Loucy (cell line): ENCODE results near the gene PIGX.

ENCODE experiments used
- H2AFZ ChIP-seq: fragments of 200-600 bp; sonication (generic); 2 replicates; pipeline ENCODE4 v1.6.0; 2016; ENCODE audit warnings: antibody characterized with exemption, mild to moderate bottlenecking, low read length, moderate library complexity
- H3F3A ChIP-seq: fragments of 200-600 bp; 2 replicates; pipeline ENCODE4 v1.6.0; 2016; ENCODE audit warnings: antibody characterized with exemption, low read depth, mild to moderate bottlenecking
- H3K27me3 ChIP-seq: fragments of 200-600 bp; sonication (generic); 2 replicates; pipeline ENCODE4 v1.6.1; 2014; ENCODE audit warnings: low read length, mild to moderate bottlenecking; ENCODE audit not compliant: insufficient read depth, poor library complexity, severe bottlenecking
- H3K36me3 ChIP-seq: fragments of 200-600 bp; sonication (generic); 2 replicates; pipeline ENCODE4 v1.6.1; 2016; ENCODE audit warnings: low read length; ENCODE audit not compliant: insufficient read depth
- H3K4me1 ChIP-seq: fragments of 200-600 bp; sonication (generic); 2 replicates; pipeline ENCODE4 v1.5.1; 2014; ENCODE audit warnings: low read length, mild to moderate bottlenecking; ENCODE audit not compliant: insufficient read depth, poor library complexity, severe bottlenecking
- H3K4me2 ChIP-seq: fragments of 200-600 bp; sonication (generic); 2 replicates; pipeline ENCODE4 v1.6.0; 2014; ENCODE audit warnings: antibody characterized with exemption, low read length, low read depth, mild to moderate bottlenecking; ENCODE audit not compliant: poor library complexity, severe bottlenecking
- H3K4me3 ChIP-seq: fragments of 200-600 bp; sonication (generic); 2 replicates; pipeline ENCODE4 v1.5.1; 2014; ENCODE audit warnings: low read length, mild to moderate bottlenecking, mixed read lengths; ENCODE audit not compliant: poor library complexity, severe bottlenecking
- H3K79me2 ChIP-seq: fragments of 200-600 bp; sonication (generic); 2 replicates; pipeline ENCODE4 v1.6.1; 2014; ENCODE audit warnings: low read length; ENCODE audit not compliant: insufficient read depth
- H3K9ac ChIP-seq: fragments of 200-600 bp; sonication (generic); 2 replicates; pipeline ENCODE4 v1.6.0; 2014; ENCODE audit warnings: mild to moderate bottlenecking, low read depth, low read length, moderate library complexity; ENCODE audit not compliant: poor library complexity, severe bottlenecking
- H3K9me2 ChIP-seq: fragments of 200-600 bp; sonication (generic); replicated peaks from 2 replicates; pipeline ENCODE4 v1.6.1; 2016; ENCODE audit warnings: low read depth, low read length, mixed read lengths
- H3K9me3 ChIP-seq: fragments of 200-600 bp; sonication (generic); 2 replicates; pipeline ENCODE4 v1.6.1; 2014; ENCODE audit warnings: mild to moderate bottlenecking, antibody characterized with exemption, low read length, low read depth; ENCODE audit not compliant: insufficient read depth
- H4K20me1 ChIP-seq: fragments of 200-600 bp; sonication (generic); 2 replicates; pipeline ENCODE4 v1.6.0; 2014; ENCODE audit warnings: antibody characterized with exemption, low read length, mild to moderate bottlenecking; ENCODE audit not compliant: insufficient read depth, poor library complexity, severe bottlenecking
- EZH2phosphoT487 ChIP-seq: fragments of 200-600 bp; IDR thresholded peaks from 2 replicates; pipeline ENCODE4 v1.6.1; 2018; ENCODE audit warnings: antibody characterized with exemption, mild to moderate bottlenecking, moderate library complexity, borderline replicate concordance
- TF ChIP-seq, protein P1 (sequence below): fragments of 200-600 bp; sonication (generic); conservative IDR thresholded peaks from 2 replicates; pipeline ENCODE4 v1.5.1; 2014; ENCODE audit warnings: mild to moderate bottlenecking, antibody characterized with exemption, low read length

The PIGX gene

GRCh38 chr3:196691386-196691785, 20.8 kb upstream of the PIGX start:
- no peak for TF ChIP-seq EZH2phosphoT487
- TF ChIP-seq, protein P1, sequence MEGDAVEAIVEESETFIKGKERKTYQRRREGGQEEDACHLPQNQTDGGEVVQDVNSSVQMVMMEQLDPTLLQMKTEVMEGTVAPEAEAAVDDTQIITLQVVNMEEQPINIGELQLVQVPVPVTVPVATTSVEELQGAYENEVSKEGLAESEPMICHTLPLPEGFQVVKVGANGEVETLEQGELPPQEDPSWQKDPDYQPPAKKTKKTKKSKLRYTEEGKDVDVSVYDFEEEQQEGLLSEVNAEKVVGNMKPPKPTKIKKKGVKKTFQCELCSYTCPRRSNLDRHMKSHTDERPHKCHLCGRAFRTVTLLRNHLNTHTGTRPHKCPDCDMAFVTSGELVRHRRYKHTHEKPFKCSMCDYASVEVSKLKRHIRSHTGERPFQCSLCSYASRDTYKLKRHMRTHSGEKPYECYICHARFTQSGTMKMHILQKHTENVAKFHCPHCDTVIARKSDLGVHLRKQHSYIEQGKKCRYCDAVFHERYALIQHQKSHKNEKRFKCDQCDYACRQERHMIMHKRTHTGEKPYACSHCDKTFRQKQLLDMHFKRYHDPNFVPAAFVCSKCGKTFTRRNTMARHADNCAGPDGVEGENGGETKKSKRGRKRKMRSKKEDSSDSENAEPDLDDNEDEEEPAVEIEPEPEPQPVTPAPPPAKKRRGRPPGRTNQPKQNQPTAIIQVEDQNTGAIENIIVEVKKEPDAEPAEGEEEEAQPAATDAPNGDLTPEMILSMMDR = no peak
- no peaks in the 10 kb centered on the region for H3K79me2 ChIP-seq
- no peaks in the 10 kb centered on the region for H3K27me3 ChIP-seq
- no peaks in the 10 kb centered on the region for H3K4me1 ChIP-seq
- no peaks in the 10 kb centered on the region for H4K20me1 ChIP-seq
- no peaks in the 10 kb centered on the region for H3K36me3 ChIP-seq
- H3K9me2 ChIP-seq = no peaks in the 10 kb centered on the region
- H3K4me2 ChIP-seq = no peak overlapping the region
- H3K9me3 ChIP-seq = no peaks in the 10 kb centered on the region
- no peak overlapping the region for H3K9ac ChIP-seq
- H3K4me3 ChIP-seq = no peak overlapping the region
- no peaks in the 10 kb centered on the region for H3F3A ChIP-seq
- no peak overlapping the region for H2AFZ ChIP-seq

DNA sequence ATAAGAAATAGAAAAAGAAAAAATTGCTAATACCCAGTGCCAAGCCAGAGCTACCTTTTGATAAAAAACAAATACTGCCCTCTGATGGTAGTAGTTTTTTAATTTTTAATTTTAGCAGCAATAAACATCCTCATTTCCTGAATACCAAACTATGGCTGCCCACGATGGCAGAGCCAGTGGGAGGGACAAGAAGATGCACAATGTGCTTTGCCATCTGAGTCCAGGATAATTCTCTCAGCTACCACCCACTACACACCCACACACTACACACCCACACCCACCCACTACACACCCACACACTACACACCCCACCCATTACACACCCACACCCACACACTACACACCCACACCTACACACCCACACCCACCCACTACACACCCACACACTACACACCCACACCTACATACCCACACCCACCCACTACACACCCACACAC, 18.0 kb upstream of the PIGX start:
- H3K4me2 ChIP-seq = peak overlapping the region; percentile 31
- H3K36me3 ChIP-seq = no peaks in the 10 kb centered on the region
- no peaks in the 10 kb centered on the region for H3K4me1 ChIP-seq
- no peak overlapping the region for H3K4me3 ChIP-seq
- H2AFZ ChIP-seq = no peak overlapping the region; the same call in 1 of the 2 replicates
- H3K9ac ChIP-seq = no peak overlapping the region
- TF ChIP-seq, protein P1 = peak; percentile 39
- TF ChIP-seq EZH2phosphoT487 = no peak
- no peaks in the 10 kb centered on the region for H4K20me1 ChIP-seq
- no peaks in the 10 kb centered on the region for H3K79me2 ChIP-seq
- no peaks in the 10 kb centered on the region for H3K9me3 ChIP-seq
- no peaks in the 10 kb centered on the region for H3K9me2 ChIP-seq
- H3K27me3 ChIP-seq = no peaks in the 10 kb centered on the region
- no peaks in the 10 kb centered on the region for H3F3A ChIP-seq

- Histone ChIP-seq H2AFZ (no peak overlapping the region), H3K4me2 (no peak overlapping the region), H3K4me3 (no peak overlapping the region), H3K9me3 (no peaks in the 10 kb centered on the region), H3K27me3 (no peaks in the 10 kb centered on the region), H3K9me2 (no peaks in the 10 kb centered on the region), H4K20me1 (no peaks in the 10 kb centered on the region), H3K36me3 (no peaks in the 10 kb centered on the region), H3K4me1 (no peaks in the 10 kb centered on the region), H3K9ac (no peak overlapping the region), H3F3A (no peaks in the 10 kb centered on the region), H3K79me2 (no peaks in the 10 kb centered on the region)
- TF ChIP-seq, protein P1 = no peak
- no peak for TF ChIP-seq EZH2phosphoT487
These were observed 17.0 kb upstream of the PIGX start for GRCh38 chr3:196694941-196695848.
